HEK293 (cell line): ENCODE results near the gene IMMT.

Experiments used
- CTCF ChIA-PET: fragments of 350-600 bp; formaldehyde crosslinking; extraction: SDS; loops from one replicate; lab custom pipeline; 2021; ENCODE audit warnings: antibody characterized with exemption; lab: Yijun Ruan, JAX
- POLR2A ChIA-PET: fragments of 300-600 bp; formaldehyde crosslinking; extraction: SDS; loops from one replicate; lab custom pipeline; 2020; ENCODE audit warnings: antibody characterized with exemption, inconsistent platforms; lab: Yijun Ruan, JAX
- H3K27ac ChIP-seq: fragments of 200-500 bp; sonication (Bioruptor generic); 2 replicates; pipeline ENCODE4 v1.5.1; 2014; ENCODE audit warnings: low read depth, low read length, control low read depth, inconsistent platforms; ENCODE audit errors: extremely low read depth
- H3K36me3 ChIP-seq, 2 experiments: fragments of 200-500 bp in 1 of 2; sonication (Bioruptor generic) in 1 of 2; 1 replicate in 1 of 2; 2 replicates in 1 of 2; pipeline ENCODE4 v1.5.1; 2014 to 2017; ENCODE audit warnings: inconsistent platforms in 2 of 2, low read length in 2 of 2; ENCODE audit not compliant: control insufficient read depth in 2 of 2, insufficient read depth in 1 of 2
- H3K4me1 ChIP-seq: fragments of 200-500 bp; sonication (Bioruptor generic); 2 replicates; pipeline ENCODE4 v1.5.1; 2014; ENCODE audit warnings: mild to moderate bottlenecking, low read length, inconsistent platforms; ENCODE audit not compliant: control insufficient read depth, insufficient read depth
- H3K4me3 ChIP-seq: 2 replicates; pipeline ENCODE4 v1.5.1; 2011; ENCODE audit warnings: low read depth, mild to moderate bottlenecking, control low read depth, low read length, moderate library complexity
- H3K9me3 ChIP-seq: fragments of 200-500 bp; sonication (Bioruptor generic); 2 replicates; pipeline ENCODE4 v1.5.1; 2014; ENCODE audit warnings: low read depth, low read length, inconsistent platforms; ENCODE audit not compliant: control insufficient read depth, insufficient read depth
- CTCF ChIP-seq: fragments of 450-650 bp; formaldehyde crosslinking; IDR thresholded peaks from 2 replicates; pipeline ENCODE4 v1.5.1; 2016; ENCODE audit warnings: missing biosample characterization, missing genetic modification characterization
- HOXC10 ChIP-seq: sonication (generic); formaldehyde crosslinking; IDR thresholded peaks from 2 replicates; pipeline ENCODE4 v1.8.1; 2023; ENCODE audit warnings: mild to moderate bottlenecking, missing genetic modification reagents
- IKZF3 ChIP-seq: fragments of 450-650 bp; IDR thresholded peaks from 2 replicates; pipeline ENCODE4 v1.5.0; 2018; ENCODE audit warnings: missing biosample characterization, mild to moderate bottlenecking, missing genetic modification characterization, moderate library complexity
- SALL2 ChIP-seq: fragments of 450-650 bp; formaldehyde crosslinking; IDR thresholded peaks from 2 replicates; pipeline ENCODE4 v1.5.0; 2017; ENCODE audit warnings: missing biosample characterization, mild to moderate bottlenecking, missing genetic modification characterization, borderline replicate concordance
- TSHZ1 ChIP-seq: fragments of 450-650 bp; formaldehyde crosslinking; IDR thresholded peaks from 2 replicates; pipeline ENCODE4 v1.5.1; 2016; ENCODE audit warnings: missing biosample characterization, missing genetic modification characterization, borderline replicate concordance
- ZFP37 ChIP-seq: fragments of 450-650 bp; formaldehyde crosslinking; IDR thresholded peaks from 2 replicates; pipeline ENCODE4 v1.5.1; 2016; ENCODE audit warnings: missing biosample characterization, missing genetic modification characterization
- ZNF10 ChIP-seq: fragments of 450-650 bp; formaldehyde crosslinking; IDR thresholded peaks from 2 replicates; pipeline ENCODE4 v1.5.1; 2017; ENCODE audit warnings: missing biosample characterization, missing genetic modification characterization
- ZNF157 ChIP-seq: fragments of 450-650 bp; formaldehyde crosslinking; IDR thresholded peaks from 2 replicates; pipeline ENCODE4 v1.5.1; 2016; ENCODE audit warnings: missing biosample characterization, missing genetic modification characterization
- ZNF221 ChIP-seq: fragments of 450-650 bp; formaldehyde crosslinking; IDR thresholded peaks from 2 replicates; pipeline ENCODE4 v1.5.1; 2017; ENCODE audit warnings: missing biosample characterization, missing genetic modification characterization, borderline replicate concordance
- ZNF302 ChIP-seq: fragments of 450-650 bp; formaldehyde crosslinking; IDR thresholded peaks from 2 replicates; pipeline ENCODE4 v1.5.1; 2016; ENCODE audit warnings: missing biosample characterization, missing genetic modification characterization, low read depth
- ZNF433 ChIP-seq: fragments of 450-650 bp; formaldehyde crosslinking; IDR thresholded peaks from 2 replicates; pipeline ENCODE4 v1.5.1; 2016; ENCODE audit warnings: missing biosample characterization, missing genetic modification characterization, low read depth
- ZNF473 ChIP-seq: fragments of 450-650 bp; formaldehyde crosslinking; IDR thresholded peaks from 2 replicates; pipeline ENCODE4 v1.5.1; 2017; ENCODE audit warnings: missing biosample characterization, missing genetic modification characterization
- ZNF48 ChIP-seq: fragments of 450-650 bp; formaldehyde crosslinking; IDR thresholded peaks from 2 replicates; pipeline ENCODE4 v1.5.1; 2016; ENCODE audit warnings: missing biosample characterization, missing genetic modification characterization
- ZNF530 ChIP-seq: fragments of 450-650 bp; formaldehyde crosslinking; IDR thresholded peaks from 2 replicates; pipeline ENCODE4 v1.5.1; 2016; ENCODE audit warnings: low read depth, missing biosample characterization, missing genetic modification characterization
- ZNF692 ChIP-seq: fragments of 450-650 bp; formaldehyde crosslinking; IDR thresholded peaks from 2 replicates; pipeline ENCODE4 v1.5.1; 2016; ENCODE audit warnings: missing biosample characterization, missing genetic modification characterization
- ZNF843 ChIP-seq: fragments of 450-650 bp; formaldehyde crosslinking; IDR thresholded peaks from 2 replicates; pipeline ENCODE4 v1.5.1; 2016; ENCODE audit warnings: missing biosample characterization, missing genetic modification characterization
- ZSCAN18 ChIP-seq: fragments of 450-650 bp; formaldehyde crosslinking; IDR thresholded peaks from 2 replicates; pipeline ENCODE4 v1.5.1; 2016; ENCODE audit warnings: missing biosample characterization, missing genetic modification characterization
- ZXDB ChIP-seq: fragments of 450-650 bp; formaldehyde crosslinking; IDR thresholded peaks from 2 replicates; pipeline ENCODE4 v1.5.1; 2016; ENCODE audit warnings: missing biosample characterization, missing genetic modification characterization

IMMT gene

GRCh38 chr2:86225581-86225980 lies 30.3 kb upstream of the IMMT start (continued):
- no peak for TF ChIP-seq ZNF692 (tag by site-specific recombination)

GRCh38 chr2:86224645-86225355 lies 29.5 kb upstream of the IMMT start:
- Histone ChIP-seq H3K27ac (no peak overlapping the region), H3K4me1 (no peaks in the 10 kb centered on the region), H3K36me3 (no peaks in the 10 kb centered on the region), H3K4me3 (no peak overlapping the region), H3K9me3 (no peaks in the 10 kb centered on the region)
- POLR2A ChIA-PET: no interaction called here
- TF ChIP-seq ZNF530 (no peak), ZNF473 (tag by site-specific recombination) (no peak), SALL2 (tag by site-specific recombination) (no peak), ZFP37 (tag by site-specific recombination) (no peak), ZSCAN18 (no peak), HOXC10 (CRISPR knock-in tag) (no peak), ZNF433 (tag by site-specific recombination) (no peak), ZNF10 (tag by site-specific recombination) (no peak), ZXDB (tag by site-specific recombination) (no peak), ZNF843 (tag by site-specific recombination) (no peak), TSHZ1 (no peak), ZNF221 (tag by site-specific recombination) (no peak), ZNF302 (tag by site-specific recombination) (no peak), ZNF157 (tag by site-specific recombination) (no peak), CTCF (no peak), ZNF48 (tag by site-specific recombination) (no peak), IKZF3 (tag by site-specific recombination) (no peak)
- CTCF ChIA-PET: interaction anchor here (0.6 to 1.2 kb wide), 2 partner anchors 216 to 496 kb away, joined by 3 read pairs; no protein-coding TSS in a partner anchor
